COR-L47 (cell line): Measurements from ENCODE around the gene CUTC.

Experiments used
- DNase-seq: peaks from one replicate; lab custom pipeline; 2025; lab: John Stamatoyannopoulos, UW

The CUTC gene

DNA sequence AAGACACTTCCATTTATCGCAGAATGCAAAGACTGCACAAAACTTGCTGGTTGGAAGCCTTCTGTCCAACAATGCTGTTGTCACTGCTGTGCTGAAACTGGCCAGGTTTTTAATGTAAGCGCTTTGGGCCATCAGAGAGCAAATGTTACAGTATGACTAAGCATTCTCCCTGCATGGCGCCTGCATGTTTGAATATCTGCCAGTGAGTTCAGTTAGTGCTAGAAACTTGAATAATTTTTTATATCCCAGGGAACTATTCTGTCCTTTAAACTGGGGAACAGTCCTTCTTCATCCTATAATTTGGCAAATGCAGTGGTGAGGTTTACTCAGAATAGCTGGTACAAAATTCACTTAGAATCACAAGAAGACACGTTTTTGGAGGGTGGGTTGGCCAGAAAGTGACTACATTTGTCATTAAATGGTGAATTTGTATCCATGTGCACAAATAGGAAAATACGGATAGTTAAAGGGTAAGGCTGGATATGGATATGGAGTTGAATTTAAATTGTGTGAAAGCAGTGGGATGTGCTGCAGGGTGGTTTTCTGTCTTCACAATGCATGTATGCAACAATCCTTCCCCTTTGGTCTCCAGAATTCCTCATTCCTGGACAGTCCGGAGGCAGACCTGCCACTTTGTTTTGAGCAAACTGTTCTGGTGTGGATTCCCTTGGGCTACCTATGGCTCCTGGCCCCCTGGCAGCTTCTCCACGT is 52.1 kb downstream of the CUTC start:
- no peak for DNase-seq

DNA sequence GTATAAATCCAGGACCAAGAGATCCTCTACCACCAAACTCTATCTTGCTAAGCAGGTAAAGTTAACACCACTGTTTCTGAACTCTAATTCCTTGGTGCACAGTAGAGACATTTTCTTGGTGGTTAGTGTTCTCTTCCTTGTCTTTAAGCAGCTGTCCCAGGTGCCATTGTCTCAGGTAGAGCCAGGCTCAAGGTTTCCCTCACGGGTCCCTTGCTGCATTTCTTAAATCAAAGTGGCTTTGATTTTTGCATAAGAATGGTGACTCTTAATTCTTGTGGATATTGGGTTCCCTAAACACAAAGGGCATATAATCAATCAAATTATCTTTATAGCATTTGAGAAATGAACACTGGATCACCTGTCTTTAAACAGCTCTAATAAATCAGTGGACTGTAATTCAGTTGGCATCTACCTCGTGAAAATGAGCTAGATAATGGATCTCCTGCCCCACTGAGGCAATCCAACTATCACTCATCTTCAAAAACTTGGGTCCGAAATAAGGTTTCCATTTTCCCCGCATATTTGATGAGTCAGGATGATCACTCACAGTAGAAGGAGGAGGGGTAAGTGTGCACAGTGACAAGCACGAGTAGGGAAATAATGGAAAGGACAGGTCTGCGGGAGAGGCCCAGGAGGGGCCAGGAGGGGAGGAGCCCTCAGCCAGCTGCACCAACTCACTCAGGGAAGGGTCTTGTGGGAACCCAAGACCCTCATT is 52.9 kb downstream of the CUTC start:
- no peak for DNase-seq

- no peak for DNase-seq
These were observed 53.6 kb downstream of the CUTC start for GRCh38 chr10:99785646-99786045.

DNA sequence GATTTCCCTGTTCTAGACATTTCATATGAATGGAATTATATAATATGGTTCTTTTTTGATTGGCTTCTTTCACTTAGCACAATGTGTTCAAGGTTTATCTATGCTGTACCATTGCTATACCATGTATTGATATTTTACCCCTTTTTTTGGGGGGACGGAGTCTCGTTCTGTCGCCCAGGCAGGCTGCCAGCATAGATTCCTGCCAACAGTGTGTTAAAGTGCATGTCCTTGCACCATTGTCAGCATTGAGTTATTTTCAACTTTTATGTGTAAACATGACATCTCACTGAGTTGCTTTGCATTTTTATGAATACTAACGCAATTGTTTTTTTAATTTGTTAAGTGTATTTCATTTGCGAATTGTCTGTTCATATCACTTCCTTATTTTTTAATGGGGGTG is 55.3 kb downstream of the CUTC start:
- DNase-seq: no peak

GRCh38 chr10:99787782-99788445 is 55.9 kb downstream of the CUTC start:
- no peak for DNase-seq

- no peak for DNase-seq
These were observed 56.7 kb downstream of the CUTC start for GRCh38 chr10:99788598-99789256.

- no peak for DNase-seq
These were observed 59.8 kb downstream of the CUTC start for GRCh38 chr10:99791831-99792230.

GRCh38 chr10:99793819-99794218 is 61.8 kb downstream of the CUTC start:
- DNase-seq: no peak

- no peak for DNase-seq
These were observed 64.9 kb downstream of the CUTC start for GRCh38 chr10:99796928-99797327.

GRCh38 chr10:99798031-99798430 is 66.0 kb downstream of the CUTC start:
- no peak for DNase-seq

GRCh38 chr10:99798920-99799319 is 66.9 kb downstream of the CUTC start:
- DNase-seq: no peak

DNA sequence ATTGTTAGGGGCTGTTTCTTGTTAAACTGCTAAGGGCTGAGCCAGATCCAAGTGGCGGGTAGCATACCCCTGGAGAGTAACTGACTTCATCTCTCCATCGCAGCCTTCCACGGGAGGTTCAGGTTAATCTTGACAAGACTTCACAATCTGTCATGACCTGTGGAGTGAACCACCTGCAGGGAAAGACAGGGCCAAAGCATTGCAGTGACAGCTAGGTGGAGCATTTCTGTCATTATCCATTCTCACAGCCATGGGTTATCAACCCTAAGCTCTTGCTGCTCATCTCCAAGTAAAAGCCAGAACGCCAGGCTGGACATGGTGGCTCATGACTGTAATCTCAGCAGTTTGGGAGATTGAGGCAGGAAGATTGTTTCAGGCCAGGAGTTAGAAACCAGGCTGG is 67.6 kb downstream of the CUTC start:
- DNase-seq: no peak

DNA sequence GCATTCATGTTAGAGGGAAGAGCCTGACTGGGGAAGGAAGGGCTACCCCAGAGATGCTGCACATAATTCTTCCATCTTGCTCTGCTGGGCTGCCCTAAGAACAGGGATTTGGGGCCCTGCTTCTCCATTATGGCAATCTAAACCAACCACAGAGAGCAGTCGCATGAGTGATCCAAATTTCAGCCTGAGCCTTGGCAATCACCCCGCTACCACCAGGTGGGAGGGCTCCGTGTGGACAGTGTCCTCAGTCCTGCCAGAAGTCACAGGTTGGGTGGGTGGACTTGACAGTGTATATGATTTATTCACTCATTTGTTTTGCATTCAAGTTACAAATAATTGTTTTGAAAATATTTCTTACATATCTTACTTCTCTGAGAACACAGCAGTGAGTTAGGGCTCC is 72.4 kb downstream of the CUTC start:
- no peak for DNase-seq

GRCh38 chr10:99805190-99805589 is 73.2 kb downstream of the CUTC start:
- DNase-seq: no peak
